Stimulated activated CD8-positive, alpha-beta memory T cell treated with anti-CD3 and anti-CD28 coated beads, Interleukin-7, amount 100 ng/mL, for 48 hours (primary cell): ENCODE results near the gene ZKSCAN1.
"Not testable (repeated sequence)": the region's sequence is repeated elsewhere in the genome, so short reads cannot be mapped to it uniquely, and the experiment has no call there.

Source experiments
- DNase-seq, 2 donors: peaks; one replicate each; pipeline ENCODE4 v3.0.0-alpha.2; 2020; ENCODE audit warnings: low read depth in 1 of 2; ENCODE audit errors: extremely low read depth in 1 of 2

ZKSCAN1 gene

DNA sequence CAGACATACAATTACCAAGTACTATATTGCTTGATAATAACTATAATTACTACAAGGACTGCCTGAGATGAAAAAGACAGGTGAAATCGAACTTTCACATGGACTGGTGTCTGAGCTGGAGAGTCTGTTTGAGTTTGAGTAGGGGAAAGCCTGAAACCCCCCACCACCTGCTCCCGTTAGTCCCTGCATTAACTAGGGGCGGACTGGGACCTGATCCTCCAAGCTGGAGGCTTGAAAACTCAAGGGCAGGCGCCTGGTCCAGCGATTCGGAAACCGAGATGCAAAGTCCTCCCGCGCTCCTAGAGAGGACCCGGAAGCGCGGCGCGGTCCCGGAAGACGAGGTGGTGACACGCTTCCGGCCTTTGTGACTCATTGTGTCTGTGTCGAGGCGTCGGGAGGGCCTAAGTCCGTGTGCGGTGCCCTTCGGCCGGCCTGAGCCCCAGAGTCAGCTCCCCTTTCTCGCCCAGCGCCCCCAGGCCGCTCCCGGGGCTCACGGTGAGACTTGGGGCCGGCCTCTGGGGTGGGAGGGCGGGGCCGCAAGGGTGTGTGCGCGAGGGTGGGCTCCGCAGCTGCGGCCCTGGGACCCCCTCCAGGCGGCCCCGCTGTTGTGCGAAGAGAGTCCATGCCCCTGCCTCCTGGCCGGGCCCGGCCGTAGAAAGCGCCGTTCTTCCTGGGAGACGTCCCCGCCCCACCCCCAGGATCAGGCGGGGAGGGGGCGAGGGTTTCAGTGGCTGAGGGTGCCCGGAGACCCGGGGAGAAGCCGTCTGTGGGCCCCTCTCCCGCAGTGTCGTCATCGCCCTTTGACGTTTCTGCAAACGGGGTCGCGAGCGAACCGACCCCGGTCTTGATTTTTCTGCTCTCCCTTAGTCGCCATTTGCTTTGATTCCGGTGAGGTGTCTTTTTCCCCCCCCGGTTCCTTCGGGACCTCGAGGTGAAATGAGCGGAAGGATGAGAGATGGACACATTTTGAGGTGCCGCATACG lies at the start of gene ZKSCAN1:
Gene ZKSCAN1, plus strand, starts transcription at position 365 of the 983 bp plus-strand sequence. CDS start 7,911 bp downstream, outside the sequence.
- DNase-seq: peak; percentile 67 to 78

DNA sequence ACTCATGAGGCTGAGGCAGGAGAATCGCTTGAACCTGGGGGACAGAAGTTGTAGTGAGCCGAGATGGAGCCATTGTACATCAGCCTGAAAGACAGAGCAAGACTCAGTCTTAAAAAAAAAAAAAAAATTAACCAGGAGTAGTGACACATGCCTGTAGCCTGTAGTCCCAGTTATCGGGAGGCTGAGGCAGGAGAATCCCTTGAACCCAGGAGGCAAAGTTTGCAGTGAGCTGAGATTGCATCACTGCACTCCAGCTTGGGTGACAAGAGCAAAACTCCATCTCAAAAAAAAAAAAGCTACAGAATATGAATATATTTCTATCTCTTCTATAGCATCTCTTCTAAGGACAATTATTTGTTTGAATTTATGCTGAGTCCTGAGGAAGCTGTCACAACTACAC lies 46.1 kb upstream of the ZKSCAN1 start:
- DNase-seq: no peak

DNA sequence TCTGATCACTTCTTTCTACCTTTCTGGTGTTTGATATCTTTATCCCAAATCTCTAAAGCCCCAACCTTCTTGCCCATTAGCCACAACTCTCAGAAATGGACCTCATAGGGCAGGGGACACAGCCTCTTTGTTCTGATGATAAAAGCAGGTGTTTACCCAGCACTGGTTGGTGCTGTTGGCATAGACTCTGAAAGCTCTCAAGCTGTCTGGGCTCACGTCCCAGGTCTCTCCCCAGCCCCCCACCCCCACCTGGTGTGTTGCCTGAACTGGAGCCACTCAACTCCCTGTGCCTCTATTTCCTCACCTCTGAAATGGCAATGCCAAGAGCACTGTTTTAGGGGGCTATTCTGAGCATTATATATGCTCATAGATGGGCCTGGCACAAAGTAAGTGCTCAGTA lies 45.6 kb upstream of the ZKSCAN1 start:
- DNase-seq: not testable (repeated sequence)

DNA sequence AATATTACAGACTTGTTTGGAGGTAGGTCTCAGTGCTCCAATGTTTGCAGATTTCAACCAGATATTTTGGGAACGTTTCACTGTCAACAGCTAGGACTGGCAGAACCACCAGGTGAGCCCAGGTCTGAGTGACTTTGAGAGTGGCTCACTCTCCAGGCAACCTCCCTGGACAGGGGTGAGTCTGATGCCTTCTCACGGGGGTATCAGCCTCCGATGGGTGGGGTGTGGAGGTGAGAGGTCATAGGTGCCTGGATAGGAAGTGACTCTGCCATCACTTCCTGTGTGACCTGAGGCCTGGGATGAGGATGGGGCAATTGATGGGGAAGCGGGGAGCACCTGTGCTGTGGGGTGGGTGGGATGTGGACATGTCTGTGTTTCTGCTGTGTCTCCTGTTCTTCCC lies 44.2 kb upstream of the ZKSCAN1 start:
- no peak for DNase-seq

DNA sequence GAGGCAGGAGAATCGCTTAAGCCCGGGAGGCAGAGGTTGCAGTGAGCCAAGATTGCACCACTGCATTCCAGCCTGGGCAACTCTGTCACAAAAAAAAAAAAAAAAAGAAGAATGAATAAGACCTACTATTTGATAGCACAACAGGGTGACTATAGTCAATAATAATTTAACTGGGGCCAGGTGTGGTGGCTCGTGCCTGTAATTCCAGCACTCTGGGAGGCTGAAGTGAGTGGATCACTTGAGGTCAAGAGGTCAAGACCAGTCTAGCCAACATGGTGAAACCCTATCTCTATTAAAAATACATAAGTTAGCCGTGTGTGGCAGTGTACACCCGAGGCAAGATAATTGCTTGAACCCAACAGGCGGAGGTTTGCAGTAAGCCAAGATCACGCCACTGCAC lies 41.6 kb upstream of the ZKSCAN1 start:
- not testable (repeated sequence) for DNase-seq

DNA sequence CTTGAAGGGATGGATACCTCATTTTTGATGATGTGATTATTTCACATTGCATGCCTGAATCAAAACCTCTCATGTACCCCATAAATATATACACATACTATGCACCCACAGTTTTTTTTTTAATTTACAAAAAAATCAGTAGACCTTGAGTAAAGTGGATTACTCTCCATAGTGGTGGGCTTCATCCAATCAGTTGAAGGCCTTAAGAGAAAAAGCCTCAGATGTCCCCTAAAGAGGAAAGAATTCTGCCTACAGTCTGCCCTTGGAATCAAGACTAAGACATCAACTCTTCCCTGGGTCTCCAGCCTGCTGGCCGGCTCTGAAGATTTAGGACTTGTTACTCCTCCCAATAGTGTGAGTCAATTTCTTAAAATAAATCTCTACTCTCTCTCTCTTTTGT lies 40.7 kb upstream of the ZKSCAN1 start:
- DNase-seq: no peak

DNA sequence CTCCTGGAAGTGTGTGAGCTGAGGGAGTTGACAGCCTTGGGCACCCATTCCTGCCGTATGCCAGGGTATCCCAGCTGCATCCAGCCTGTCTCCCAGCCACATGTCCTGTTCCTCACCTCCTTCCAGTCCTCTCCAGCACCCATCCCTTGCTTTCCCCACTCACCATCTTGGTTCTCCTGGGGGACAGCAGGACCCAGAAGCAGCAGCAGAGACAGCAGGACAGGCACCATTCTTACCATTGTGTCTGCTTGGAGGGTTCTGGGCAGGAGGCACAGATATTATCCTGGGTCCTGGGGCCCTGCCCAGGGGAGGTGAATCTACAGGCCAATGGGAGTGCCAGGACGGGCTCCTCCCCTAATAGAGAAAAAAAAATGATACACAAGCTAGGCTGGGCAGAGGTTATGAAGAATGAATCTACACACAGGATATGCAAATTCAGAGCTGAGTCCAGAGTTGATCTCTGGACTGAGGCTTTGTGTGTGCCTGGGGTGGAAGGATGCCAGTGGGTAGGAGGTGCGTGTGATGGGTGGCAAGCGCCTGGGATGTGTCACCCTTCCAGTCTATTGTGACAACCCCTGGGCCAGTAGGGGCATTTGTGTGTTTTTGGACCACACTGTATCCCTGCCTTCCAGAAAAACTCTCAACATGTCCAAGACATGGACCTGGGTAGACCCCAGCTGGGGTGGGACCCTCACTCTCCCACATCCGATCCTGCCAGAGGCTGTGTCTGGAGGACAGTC lies 39.4 kb upstream of the ZKSCAN1 start, which contains the start of gene AZGP1:
Gene AZGP1, minus strand, starts transcription at position 250 of the 740 bp plus-strand sequence. Its CDS starts 11 bp downstream, at position 239.
- DNase-seq: no peak

DNA sequence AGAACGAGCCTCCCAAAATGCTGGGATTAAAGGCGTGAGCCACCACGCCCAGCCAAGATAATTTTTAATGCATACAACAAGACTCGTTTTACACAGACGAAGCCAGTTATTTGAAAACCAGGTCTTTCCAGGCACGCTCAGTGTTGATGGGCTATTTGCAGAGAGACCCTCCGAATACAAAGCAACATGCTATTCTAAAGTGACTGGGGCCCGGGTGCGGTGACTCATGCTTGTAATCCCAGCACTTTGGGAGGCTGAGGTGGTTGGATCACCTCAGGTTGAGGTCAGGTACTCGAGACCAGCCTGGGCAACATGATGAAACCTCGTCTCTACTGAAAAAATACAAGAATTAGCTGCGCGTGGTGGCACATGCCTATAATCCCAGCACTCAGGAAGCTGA lies 38.8 kb upstream of the ZKSCAN1 start:
- no peak for DNase-seq

DNA sequence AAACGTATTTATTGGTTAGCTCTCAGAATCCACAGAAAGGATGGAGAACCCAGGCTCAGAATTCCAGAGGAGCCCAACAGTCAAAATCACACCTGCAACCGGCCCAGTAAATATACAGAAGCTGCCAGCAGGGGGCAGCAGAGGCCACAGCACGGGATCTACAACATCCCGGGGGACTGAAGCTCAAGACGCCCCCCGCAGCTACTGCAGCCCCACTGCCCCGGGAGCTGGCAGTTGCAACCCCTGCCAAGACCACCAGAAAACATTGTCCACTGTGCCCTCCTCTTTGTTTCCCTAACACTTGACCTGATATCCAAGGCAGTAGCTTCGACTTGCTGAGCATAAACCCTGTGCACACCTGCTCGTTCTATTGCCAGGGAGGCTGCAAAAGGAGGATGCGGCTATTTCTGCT lies 35.6 kb upstream of the ZKSCAN1 start:
- DNase-seq: peak; percentile 9 to 24

DNA sequence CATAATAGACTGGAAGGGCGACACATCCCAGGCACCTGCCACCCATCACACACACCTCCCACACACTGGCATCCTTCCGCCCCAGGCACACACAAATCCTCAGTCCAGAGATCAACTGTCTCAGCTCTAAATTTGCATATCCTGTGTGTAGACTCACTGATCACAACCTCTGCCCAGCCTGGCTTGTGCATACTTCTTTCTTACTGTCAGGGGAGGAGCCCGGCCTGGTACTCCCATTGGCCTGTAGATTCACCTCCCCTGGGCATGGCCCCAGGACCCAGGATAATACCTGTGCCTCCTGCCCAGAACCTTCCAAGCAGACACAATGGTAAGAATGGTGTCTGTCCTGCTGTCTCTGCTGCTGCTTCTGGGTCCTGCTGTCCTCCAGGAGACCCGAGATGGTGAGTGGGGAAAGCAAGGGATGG lies 34.9 kb upstream of the ZKSCAN1 start:
- not testable (repeated sequence) for DNase-seq

DNA sequence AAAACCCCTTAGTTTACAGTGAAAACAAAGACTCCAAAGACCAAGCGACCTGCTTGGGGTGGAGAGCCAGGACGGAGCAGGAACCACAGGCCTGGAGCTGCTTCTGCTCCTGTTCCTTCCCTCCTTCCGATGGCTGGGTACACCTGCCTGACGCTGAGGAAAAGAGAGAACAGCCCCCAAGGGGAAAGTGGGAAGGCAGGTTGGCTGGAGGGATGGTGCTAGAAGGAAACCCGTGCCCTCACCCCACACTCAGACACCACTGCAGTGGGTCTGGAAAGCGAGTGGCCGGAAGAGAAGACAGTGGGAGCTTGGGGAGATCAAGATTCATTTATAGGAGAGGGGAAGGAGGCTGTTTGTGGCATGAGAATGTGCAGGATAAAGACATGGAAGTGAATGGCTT lies 34.3 kb upstream of the ZKSCAN1 start:
- not testable (repeated sequence) for DNase-seq

DNA sequence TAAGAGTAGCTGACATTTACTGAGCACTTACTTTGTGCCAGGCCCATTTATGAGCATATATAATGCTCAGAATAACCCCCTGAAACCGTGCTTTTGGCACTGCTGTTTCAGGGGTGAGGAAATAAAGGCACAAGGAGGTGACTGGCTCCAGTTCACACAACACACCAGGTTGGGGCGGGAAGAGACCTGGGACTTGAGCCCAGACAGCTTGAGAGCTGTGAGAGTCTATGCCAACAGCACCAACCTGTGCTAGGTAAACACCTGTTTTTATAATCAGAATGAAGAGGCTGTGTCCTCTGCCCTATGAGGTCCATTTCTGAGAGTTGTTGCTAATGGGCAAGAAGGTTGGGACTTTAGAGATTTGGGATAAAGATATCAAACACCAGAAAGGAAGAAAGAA lies 30.8 kb upstream of the ZKSCAN1 start:
- no peak for DNase-seq

DNA sequence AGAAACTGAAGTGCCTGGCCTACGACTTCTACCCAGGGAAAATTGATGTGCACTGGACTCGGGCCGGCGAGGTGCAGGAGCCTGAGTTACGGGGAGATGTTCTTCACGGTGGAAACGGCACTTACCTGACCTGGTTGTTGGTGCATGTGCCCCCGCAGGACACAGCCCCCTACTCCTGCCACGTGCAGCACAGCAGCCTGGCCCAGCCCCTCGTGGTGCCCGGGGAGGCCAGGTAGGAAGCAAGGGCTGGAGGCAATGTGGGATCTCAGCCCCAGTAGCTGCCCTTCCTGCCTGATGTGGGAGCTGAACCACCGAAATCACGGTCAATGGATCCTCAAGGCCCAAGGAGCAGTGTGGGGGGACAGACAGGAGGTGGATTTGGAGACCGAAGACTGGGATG lies 28.1 kb upstream of the ZKSCAN1 start:
- DNase-seq: not testable (repeated sequence)

DNA sequence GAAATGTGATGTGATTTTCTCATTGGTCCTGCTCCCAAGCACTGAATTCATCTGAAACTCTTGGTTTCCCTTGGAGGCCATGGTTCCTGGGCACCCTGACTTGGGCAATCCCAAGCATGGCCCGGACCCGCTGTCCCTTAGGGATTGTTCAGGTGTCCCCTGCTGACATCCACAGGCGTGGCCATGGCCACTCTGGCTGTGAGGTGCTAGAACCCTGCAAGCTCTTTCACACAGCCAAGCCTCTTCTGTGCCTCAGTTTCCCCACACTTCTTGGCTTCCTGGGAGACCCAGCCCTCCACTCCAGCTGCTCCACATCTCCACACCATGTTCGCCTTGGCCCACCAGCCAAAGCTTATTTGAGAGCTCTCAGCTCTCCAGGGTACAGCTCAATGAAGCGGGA lies 27.6 kb upstream of the ZKSCAN1 start:
- no peak for DNase-seq

DNA sequence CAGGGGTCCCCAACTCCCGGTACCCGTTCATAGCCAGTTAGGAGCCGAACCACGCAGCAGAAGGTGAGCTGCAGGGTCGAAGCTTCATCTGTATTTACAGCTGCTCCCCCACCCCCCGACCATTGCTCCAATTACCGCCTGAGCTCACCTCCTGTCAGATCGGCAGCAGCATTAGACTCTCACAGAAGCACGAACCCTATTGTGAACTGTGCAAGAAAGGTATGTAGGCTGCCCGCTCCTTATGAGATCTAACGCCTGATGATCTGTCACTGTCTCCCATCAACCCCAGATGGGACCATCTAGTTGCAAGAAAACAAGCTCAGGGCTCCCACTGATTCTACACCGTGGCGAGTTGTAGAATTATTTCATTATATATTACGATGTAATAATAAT lies 24.9 kb upstream of the ZKSCAN1 start:
- no peak for DNase-seq

DNA sequence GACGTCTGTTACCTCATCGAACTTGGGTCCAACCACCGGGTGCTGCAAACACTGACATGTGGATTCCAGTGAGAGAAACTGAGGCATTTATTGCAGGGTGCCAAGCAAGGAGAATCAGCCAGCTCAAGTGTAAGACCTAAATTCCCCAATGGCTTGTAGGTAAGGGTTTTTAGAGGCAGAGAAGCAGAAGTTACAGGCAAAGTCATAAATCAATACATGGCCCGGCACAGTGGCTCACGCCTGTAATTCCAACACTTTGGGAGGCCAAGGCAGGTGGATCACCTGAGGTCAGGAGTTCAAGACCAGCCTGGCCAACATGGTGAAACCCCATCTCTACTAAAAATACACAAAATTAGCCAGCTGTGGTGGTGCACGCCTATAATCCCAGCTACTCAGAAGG lies 23.9 kb upstream of the ZKSCAN1 start:
- not testable (repeated sequence) for DNase-seq

DNA sequence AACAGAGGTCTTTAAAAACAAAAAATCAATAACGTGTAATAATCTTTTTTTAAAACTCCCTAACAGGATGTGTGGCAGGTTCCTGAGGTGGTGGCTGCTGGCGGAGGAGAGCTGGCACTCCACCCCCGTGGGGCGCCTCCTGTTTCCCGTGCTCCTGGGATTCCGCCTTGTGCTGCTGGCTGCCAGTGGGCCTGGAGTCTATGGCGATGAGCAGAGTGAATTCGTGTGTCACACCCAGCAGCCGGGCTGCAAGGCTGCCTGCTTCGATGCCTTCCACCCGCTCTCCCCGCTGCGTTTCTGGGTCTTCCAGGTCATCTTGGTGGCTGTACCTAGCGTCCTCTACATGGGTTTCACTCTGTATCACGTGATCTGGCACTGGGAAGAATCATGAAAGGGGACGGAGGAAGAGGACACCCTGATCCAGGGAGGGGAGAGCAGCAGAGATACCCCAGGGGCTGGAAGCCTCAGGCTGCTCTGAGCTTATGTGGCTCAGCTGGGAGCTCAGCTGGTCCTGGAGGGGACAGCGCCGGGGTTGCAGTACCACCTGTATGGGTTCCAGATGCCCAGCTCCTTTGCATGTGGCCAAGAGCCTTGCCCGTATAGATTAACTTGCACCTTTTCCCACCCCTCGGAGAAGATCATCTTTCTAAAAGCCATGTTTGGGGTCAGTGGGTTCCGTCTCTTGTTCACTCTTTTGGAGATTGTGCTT lies 22.9 kb upstream of the ZKSCAN1 start:
- DNase-seq: no peak

DNA sequence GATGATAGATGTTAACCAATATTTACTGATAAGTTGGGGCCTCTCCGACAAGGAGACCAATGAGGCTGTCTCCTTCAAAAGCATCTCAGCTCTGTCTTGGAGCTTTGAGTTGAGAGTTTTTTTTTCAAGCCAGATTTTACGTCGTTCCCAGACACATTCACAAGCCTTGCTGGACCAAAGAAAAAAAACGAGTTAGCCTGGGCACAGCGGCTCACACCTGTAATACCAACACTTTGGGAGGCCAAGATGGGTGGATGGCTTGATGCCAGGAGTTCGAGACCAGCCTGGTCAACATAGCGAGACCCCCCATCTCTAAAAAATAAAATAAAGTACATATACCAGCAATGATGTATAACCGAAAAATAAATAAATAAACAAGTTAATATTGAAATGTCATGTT lies 20.6 kb upstream of the ZKSCAN1 start:
- no peak for DNase-seq

DNA sequence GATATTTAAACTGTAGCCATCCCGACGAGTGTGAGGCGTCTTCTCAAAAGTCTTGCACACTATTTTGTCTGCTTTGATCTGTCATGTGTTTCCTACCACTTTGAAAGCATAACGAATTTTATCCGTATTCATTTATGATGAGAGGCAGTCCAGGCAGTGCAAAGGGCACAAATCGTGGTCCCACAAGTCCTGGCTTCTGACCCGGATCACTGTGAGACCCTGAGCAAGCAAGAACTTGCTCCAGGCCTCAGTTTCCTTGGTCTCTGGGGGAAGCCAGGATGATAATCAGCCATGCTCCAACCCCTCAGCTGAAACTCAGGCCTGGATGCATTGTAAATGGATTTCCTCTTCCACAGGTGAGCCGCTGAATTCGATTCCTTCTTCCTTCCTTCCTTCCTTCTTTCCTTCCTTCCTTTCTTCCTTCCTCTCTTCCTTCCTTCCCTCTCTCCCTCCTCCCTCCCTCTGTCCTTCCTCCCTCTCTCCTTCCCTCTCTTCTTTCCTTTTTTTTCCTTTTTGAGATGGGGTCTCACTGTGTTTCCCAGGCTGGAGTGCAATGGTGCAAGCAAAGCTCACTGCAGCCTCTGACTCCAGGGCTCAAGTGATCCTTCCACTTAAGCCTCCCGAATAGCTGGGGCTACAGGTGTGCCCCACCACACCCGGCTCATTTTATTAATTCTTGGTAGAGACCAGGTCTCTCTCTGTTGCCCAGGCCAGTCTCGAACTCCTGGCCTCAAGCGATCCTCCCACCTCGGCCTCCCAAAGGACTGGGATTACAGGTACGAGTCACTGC lies 18.4 kb upstream of the ZKSCAN1 start:
- DNase-seq: no peak

DNA sequence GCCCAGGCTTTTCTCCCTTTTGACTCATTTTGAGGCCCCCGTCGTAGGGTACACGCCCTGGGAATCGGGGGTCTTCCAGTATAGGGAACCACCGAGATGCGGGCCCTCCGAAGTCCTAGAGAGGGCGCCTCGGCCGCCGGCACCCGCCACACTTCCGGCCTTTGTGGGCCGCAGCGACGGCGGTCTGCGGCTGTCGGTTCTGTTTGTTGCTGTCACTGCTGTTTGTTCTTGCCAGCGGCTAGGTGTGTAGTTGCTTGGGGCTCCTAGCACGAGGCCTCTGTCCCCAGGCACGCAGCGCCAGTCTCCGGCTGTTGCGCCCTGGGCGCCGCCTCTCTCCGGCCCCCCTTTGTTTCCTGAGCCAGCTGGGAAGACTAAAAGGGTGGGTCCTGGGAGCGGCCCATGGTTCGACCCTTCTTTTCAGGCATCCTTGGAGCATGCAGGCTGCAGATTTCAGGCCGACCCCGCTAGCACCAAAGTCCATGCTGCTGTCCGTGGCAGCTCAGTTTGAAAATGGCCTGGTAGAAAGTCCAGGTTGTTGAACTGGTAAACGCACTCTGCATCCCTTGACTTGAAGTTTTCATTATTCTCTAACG lies 17.8 kb upstream of the ZKSCAN1 start:
- DNase-seq: peak; percentile 43 to 52
